ENCODE results near the gene OR6K6. TPM values are rescaled to one million over a fixed set of nuclear protein-coding genes. Genes with fewer than 3 reads are reported as not detected.

Gene OR6K6
- total RNA-seq, 1 experiment from 2014 or later = not detected

- BruUV-seq (replicated peaks) = no TSS peak
- Mint-ChIP-seq H3K4me1 (ENCODE audit: low read depth, unreplicated experiment) (no peaks in the 10 kb centered on the region), H3K36me3 (ENCODE audit: insufficient read depth, unreplicated experiment) (no peaks in the 10 kb centered on the region), H3K27ac (ENCODE audit: unreplicated experiment) (no peak within 1 kb of the TSS), H3K9me3 (ENCODE audit: low read depth, unreplicated experiment) (peaks cover under 1% of the 10 kb centered on the region), H3K27me3 (ENCODE audit: unreplicated experiment) (peaks cover 11% of the 10 kb centered on the region), H3K4me3 (ENCODE audit: low read depth, unreplicated experiment) (no peak within 1 kb of the TSS)
- no peak for TF ChIP-seq CTCF (IDR thresholded peaks at IDR 0.05; ENCODE audit: unreplicated experiment)
- DNase-seq = no peak
- CTCF ChIA-PET = no interaction called here
- intact Hi-C loops (cut with micrococcal nuclease; ENCODE audit: unreplicated experiment) = no loop called here
Measured at GRCh38 chr1:158781104-158781503, 26.6 kb downstream of the OR6K6 start, which contains the start of gene OR6N2. Gene OR6N2, minus strand, starts transcription at chr1:158781204. Its CDS starts 3,569 bp downstream, at chr1:158777635.

- no TSS peak for BruUV-seq (replicated peaks)
- Mint-ChIP-seq H3K4me3 (ENCODE audit: low read depth, unreplicated experiment) (no peak overlapping the region), H3K27me3 (ENCODE audit: unreplicated experiment) (peaks cover 40% of the 10 kb centered on the region), H3K36me3 (ENCODE audit: insufficient read depth, unreplicated experiment) (no peaks in the 10 kb centered on the region), H3K27ac (ENCODE audit: unreplicated experiment) (no peak overlapping the region), H3K9me3 (ENCODE audit: low read depth, unreplicated experiment) (peaks cover 2% of the 10 kb centered on the region), H3K4me1 (ENCODE audit: low read depth, unreplicated experiment) (no peaks in the 10 kb centered on the region)
- TF ChIP-seq CTCF (IDR thresholded peaks at IDR 0.05; ENCODE audit: unreplicated experiment) = no peak
- CTCF ChIA-PET = no interaction called here
- intact Hi-C loops (cut with micrococcal nuclease; ENCODE audit: unreplicated experiment) = no loop called here
- no peak for DNase-seq
Measured at GRCh38 chr1:158793604-158794003, 39.1 kb downstream of the OR6K6 start.

DNA sequence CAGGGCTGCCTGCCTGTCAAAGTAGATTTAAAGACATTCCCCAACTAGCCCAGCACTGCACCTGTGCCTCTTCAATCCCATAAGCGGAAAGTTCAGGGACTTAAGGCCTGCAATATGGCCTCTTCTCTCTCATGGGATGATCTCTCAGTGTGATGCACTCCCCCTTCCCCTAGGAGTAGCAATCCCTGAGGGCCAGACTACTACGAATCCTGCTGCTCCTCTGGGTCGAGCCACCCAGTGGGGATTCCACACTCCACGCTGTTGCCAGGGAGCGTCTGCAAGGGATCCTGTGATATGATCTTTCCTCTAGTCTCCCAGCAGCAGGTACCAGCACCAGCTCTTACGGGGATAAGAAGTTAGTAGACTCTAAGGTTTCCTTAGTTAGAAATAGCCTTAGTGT lies 39.7 kb downstream of the OR6K6 start:
- Mint-ChIP-seq H3K27ac (ENCODE audit: unreplicated experiment) (no peak overlapping the region), H3K9me3 (ENCODE audit: low read depth, unreplicated experiment) (peaks cover 2% of the 10 kb centered on the region), H3K36me3 (ENCODE audit: insufficient read depth, unreplicated experiment) (no peaks in the 10 kb centered on the region), H3K4me1 (ENCODE audit: low read depth, unreplicated experiment) (no peaks in the 10 kb centered on the region), H3K4me3 (ENCODE audit: low read depth, unreplicated experiment) (no peak overlapping the region), H3K27me3 (ENCODE audit: unreplicated experiment) (peaks cover 40% of the 10 kb centered on the region)
- TF ChIP-seq CTCF (IDR thresholded peaks at IDR 0.05; ENCODE audit: unreplicated experiment) = no peak
- DNase-seq = no peak
- CTCF ChIA-PET = no interaction called here
- intact Hi-C loops (cut with micrococcal nuclease; ENCODE audit: unreplicated experiment) = no loop called here
- BruUV-seq (replicated peaks) = no TSS peak

DNA sequence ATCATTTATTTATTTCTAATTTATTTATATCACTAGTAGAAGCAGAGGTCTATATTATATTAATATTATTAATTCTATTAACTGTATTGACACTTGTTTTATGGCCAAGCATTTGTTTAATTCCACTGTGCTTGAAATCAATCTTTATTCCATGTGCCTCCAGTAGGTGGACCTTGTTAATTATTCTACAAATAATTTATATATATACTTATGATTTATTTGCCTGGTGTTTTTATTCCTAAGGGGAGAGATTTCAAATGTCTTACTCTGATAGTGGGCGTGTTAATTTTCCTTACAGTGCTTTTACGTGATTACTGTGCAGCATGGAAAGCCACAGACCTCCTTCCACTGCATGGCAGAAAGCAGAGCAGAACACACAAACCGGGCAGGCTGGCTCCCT lies 44.0 kb downstream of the OR6K6 start:
- DNase-seq = no peak
- no peak overlapping the region for H3K27ac Mint-ChIP-seq (ENCODE audit: unreplicated experiment)

More for the DNA sequence above, 44.0 kb downstream of the OR6K6 start:
- Mint-ChIP-seq H3K9me3 (ENCODE audit: low read depth, unreplicated experiment) (peaks cover 3% of the 10 kb centered on the region), H3K4me1 (ENCODE audit: low read depth, unreplicated experiment) (no peaks in the 10 kb centered on the region), H3K4me3 (ENCODE audit: low read depth, unreplicated experiment) (no peak overlapping the region), H3K36me3 (ENCODE audit: insufficient read depth, unreplicated experiment) (no peaks in the 10 kb centered on the region), H3K27me3 (ENCODE audit: unreplicated experiment) (peaks cover 73% of the 10 kb centered on the region)
- peak; percentile 44 for TF ChIP-seq CTCF (IDR thresholded peaks at IDR 0.05; ENCODE audit: unreplicated experiment)
- intact Hi-C loops (cut with micrococcal nuclease; ENCODE audit: unreplicated experiment) = loop anchor here (5.0 kb wide), 2 partner anchors 199 to 274 kb away; no protein-coding TSS in a partner anchor
- CTCF ChIA-PET = no interaction called here
- no TSS peak for BruUV-seq (replicated peaks)

Measured in Calu3 (cell line).